Upper lobe of right lung (tissue), 1 donor: ENCODE measurements around the gene SHQ1. TPM values are rescaled to one million over a fixed set of nuclear protein-coding genes. Genes with fewer than 3 reads are reported as not detected.
A peak's percentile ranks its signal among the peaks of the same experiment; 100 is the strongest.

Experiments
- ATAC-seq: fragments of 200-7000 bp; cut with Tn5 transposase; one replicate; pipeline ENCODE4 v1.9.1; 2020; ENCODE audit warnings: mild to moderate bottlenecking, moderate library complexity
- DNase-seq: peaks from one replicate; pipeline ENCODE4 v3.0.0-alpha.2; 2020
- H3K27ac ChIP-seq: fragments of 200-600 bp; one replicate; pipeline ENCODE4 v1.8.0; 2022
- H3K27me3 ChIP-seq: fragments of 200-600 bp; one replicate; pipeline ENCODE4 v1.8.0; 2022; ENCODE audit warnings: mild to moderate bottlenecking
- H3K36me3 ChIP-seq: fragments of 200-600 bp; one replicate; pipeline ENCODE4 v1.8.0; 2022
- H3K4me1 ChIP-seq: fragments of 200-600 bp; one replicate; pipeline ENCODE4 v1.8.0; 2022
- H3K4me3 ChIP-seq: fragments of 200-600 bp; one replicate; pipeline ENCODE4 v1.8.0; 2022; ENCODE audit warnings: mild to moderate bottlenecking
- H3K9me3 ChIP-seq: fragments of 200-600 bp; one replicate; pipeline ENCODE4 v1.8.0; 2022
- intact Hi-C: fragments of 100-400 bp; cut with DNase I; formaldehyde crosslinking; loops from one replicate; pipeline ENCODE4 v1.11.0; 2022
- total RNA-seq: library from RNA; stranded (reverse); fragmentation: NEBNext Ultra II Directional; extraction: Animal tissue kit (Norgen Biotek cat#: 25700); gene quantifications from one replicate; pipeline ENCODE4 v1.2.1, GENCODE V29; 2021
- TF ChIP-seq, protein P1 (sequence below): fragments of 200-600 bp; IDR thresholded peaks from one replicate; pipeline ENCODE4 v1.8.0; 2022; ENCODE audit warnings: antibody characterized with exemption
- donor health status: DM: no; HTN: yes; CAD: no; lungs with severe emphysema.

The SHQ1 gene
- total RNA-seq, 1 donor from 2014 or later, result 17.3 TPM

DNA sequence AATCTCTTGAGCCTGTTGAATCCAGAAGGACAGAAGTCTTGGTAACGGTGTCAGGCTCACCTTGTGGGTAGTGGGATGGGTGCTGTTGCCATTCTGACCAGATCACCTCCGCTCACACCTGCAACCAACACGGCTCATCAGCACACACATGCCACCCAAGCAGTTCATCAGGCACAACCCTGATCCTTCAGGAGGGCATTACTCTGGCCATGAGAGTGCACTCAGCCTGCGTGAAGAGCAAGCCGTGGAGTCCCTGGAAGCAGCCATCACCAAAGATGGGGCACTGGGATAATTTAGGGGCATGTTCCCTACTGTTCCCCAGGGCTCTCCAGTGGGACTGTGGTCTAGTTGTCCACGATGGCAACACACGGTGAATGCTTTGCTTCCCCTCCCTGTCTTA lies 120.5 kb downstream of the SHQ1 start:
- H3K4me3 ChIP-seq, result no peak overlapping the region
- intact Hi-C loops, result no loop called here
- H3K27me3 ChIP-seq, result no peaks in the 10 kb centered on the region
- H3K36me3 ChIP-seq, result no peaks in the 10 kb centered on the region
- TF ChIP-seq, protein P1, sequence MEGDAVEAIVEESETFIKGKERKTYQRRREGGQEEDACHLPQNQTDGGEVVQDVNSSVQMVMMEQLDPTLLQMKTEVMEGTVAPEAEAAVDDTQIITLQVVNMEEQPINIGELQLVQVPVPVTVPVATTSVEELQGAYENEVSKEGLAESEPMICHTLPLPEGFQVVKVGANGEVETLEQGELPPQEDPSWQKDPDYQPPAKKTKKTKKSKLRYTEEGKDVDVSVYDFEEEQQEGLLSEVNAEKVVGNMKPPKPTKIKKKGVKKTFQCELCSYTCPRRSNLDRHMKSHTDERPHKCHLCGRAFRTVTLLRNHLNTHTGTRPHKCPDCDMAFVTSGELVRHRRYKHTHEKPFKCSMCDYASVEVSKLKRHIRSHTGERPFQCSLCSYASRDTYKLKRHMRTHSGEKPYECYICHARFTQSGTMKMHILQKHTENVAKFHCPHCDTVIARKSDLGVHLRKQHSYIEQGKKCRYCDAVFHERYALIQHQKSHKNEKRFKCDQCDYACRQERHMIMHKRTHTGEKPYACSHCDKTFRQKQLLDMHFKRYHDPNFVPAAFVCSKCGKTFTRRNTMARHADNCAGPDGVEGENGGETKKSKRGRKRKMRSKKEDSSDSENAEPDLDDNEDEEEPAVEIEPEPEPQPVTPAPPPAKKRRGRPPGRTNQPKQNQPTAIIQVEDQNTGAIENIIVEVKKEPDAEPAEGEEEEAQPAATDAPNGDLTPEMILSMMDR, result no peak
- peaks cover 1% of the 10 kb centered on the region for H3K9me3 ChIP-seq
- no peak overlapping the region for H3K27ac ChIP-seq
- no peak for ATAC-seq
- H3K4me1 ChIP-seq, result no peaks in the 10 kb centered on the region
- no peak for DNase-seq

DNA sequence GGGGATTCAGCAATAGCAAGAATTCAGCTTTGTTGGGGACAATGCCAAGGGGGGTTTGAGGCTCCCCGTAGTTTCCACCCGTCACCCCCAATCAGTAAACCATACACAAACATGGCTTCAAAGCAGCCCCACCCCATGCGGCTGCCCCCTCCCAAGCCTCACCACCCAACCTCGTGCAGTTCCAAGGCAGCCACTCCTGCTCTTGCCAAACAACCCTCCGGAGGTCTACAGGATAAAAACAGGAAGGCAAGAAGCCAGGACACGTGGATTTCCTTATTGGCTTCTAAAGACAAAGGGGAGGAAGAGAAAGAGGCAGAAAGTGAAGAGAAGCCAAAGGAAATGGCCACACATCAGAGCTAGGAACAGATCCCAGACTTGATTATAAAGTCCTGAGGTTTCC lies 121.1 kb downstream of the SHQ1 start:
- Histone ChIP-seq H3K36me3 (no peaks in the 10 kb centered on the region), H3K9me3 (no peaks in the 10 kb centered on the region), H3K27ac (no peak overlapping the region), H3K27me3 (no peaks in the 10 kb centered on the region), H3K4me3 (no peak overlapping the region), H3K4me1 (no peaks in the 10 kb centered on the region)
- intact Hi-C loops, result no loop called here
- DNase-seq (no peak), ATAC-seq (no peak)
- TF ChIP-seq, protein P1, result no peak

DNA sequence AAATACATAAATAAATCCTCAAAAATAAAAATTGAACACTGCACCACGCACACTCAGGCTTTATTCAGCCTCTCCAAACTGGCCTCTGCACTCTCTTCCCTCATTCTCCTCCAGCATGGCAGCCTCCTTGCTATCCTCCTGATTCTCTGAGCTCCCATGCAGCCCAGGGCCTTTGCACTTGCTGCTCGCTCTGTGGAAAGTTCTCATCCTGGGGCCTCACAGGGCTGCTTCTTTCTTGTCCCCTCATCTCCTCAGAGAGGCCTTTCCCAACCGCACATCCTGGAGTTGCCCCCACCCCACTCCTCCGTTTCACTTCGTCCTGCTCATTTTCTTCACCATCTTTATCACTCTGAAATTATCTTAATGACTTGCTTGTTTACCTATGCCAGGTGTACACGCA lies 123.0 kb downstream of the SHQ1 start:
- no peaks in the 10 kb centered on the region for H3K36me3 ChIP-seq
- TF ChIP-seq, protein P1, result no peak
- intact Hi-C loops, result no loop called here
- H3K9me3 ChIP-seq, result no peaks in the 10 kb centered on the region
- H3K4me1 ChIP-seq, result no peaks in the 10 kb centered on the region
- H3K4me3 ChIP-seq, result no peak overlapping the region
- H3K27me3 ChIP-seq, result no peaks in the 10 kb centered on the region
- no peak for ATAC-seq
- DNase-seq, result no peak
- no peak overlapping the region for H3K27ac ChIP-seq

- Histone ChIP-seq H3K36me3 (no peaks in the 10 kb centered on the region), H3K4me1 (no peaks in the 10 kb centered on the region), H3K27me3 (no peaks in the 10 kb centered on the region), H3K9me3 (no peaks in the 10 kb centered on the region), H3K4me3 (no peak overlapping the region), H3K27ac (no peak overlapping the region)
- intact Hi-C loops, result no loop called here
- DNase-seq (no peak), ATAC-seq (peak; percentile 37)
- TF ChIP-seq, protein P1, result no peak
Measured at GRCh38 chr3:72724070-72724469, 124.2 kb downstream of the SHQ1 start.

GRCh38 chr3:72722930-72723726 lies 125.1 kb downstream of the SHQ1 start:
- H3K36me3 ChIP-seq, result no peaks in the 10 kb centered on the region
- no peak overlapping the region for H3K27ac ChIP-seq
- ATAC-seq (peak; percentile 58), DNase-seq (no peak)
- H3K9me3 ChIP-seq, result no peaks in the 10 kb centered on the region
- H3K27me3 ChIP-seq, result no peaks in the 10 kb centered on the region
- no peaks in the 10 kb centered on the region for H3K4me1 ChIP-seq
- H3K4me3 ChIP-seq, result no peak overlapping the region
- TF ChIP-seq, protein P1, result no peak
- intact Hi-C loops, result no loop called here
